Measurements from ENCODE around the gene SYNPR. TPM values are rescaled to one million over a fixed set of nuclear protein-coding genes. Genes with fewer than 3 reads are reported as not detected.

Gene SYNPR
- total RNA-seq, 4 donors from 2014 or later, result 0.17 to 0.58 TPM; not detected in 2

DNA sequence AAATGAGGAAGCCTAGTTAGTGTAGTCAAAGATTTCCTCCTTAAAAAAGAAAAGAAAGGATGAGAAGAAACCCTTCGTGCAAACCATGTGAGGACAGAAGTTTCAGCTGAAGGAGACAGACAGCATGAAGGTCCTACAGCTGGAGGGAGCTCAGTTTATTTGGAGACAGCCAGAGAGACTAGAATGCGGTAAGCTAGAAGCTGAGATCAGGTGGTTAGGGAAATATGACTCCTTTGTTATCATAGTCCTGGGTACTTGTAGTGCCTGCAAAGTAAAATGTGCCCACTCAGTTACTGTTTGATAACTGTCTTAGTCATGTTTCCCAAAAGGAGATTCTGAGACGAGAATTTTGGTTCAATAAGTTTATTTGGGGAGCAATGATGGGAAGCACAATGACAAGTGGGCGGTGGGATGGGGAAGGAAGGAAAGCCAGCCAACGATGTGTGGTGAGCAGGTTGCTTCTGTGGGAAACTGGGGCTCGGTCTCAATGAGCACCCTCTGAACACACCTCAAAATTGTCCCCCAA, 195.6 kb downstream of the SYNPR start:
- Histone ChIP-seq H3K4me1 (no peaks in the 10 kb centered on the region), H3K27me3 (peaks cover 0 to 5% (median 0%) of the 10 kb centered on the region in 4 donors), H3K27ac (replicated peaks in 1 of 4) (no peak overlapping the region), H3K4me3 (no peak overlapping the region), H3K9me3 (no peaks in the 10 kb centered on the region), H3K36me3 (no peaks in the 10 kb centered on the region)
- intact Hi-C loops (cut with DNase I), result no loop called here
- no peak for DNase-seq (ENCODE audit: extremely low spot score)
- 75% methylated on average over 6 of the region's 6 CpGs for whole genome bisulfite sequencing
- TF ChIP-seq POLR2AphosphoS5 (IDR thresholded peaks at IDR 0.05) (no peak), EP300 (IDR thresholded peaks at IDR 0.05) (no peak), POLR2A (IDR thresholded peaks at IDR 0.05; ENCODE audit: low read depth) (no peak), CTCF (IDR thresholded peaks at IDR 0.05) (no peak)

GRCh38 chr3:63474828-63475518, 196.9 kb downstream of the SYNPR start:
- 88% methylated on average over 3 of the region's 3 CpGs for WGBS
- intact Hi-C loops (cut with DNase I), result no loop called here
- Histone ChIP-seq H3K9me3 (no peaks in the 10 kb centered on the region), H3K4me1 (no peaks in the 10 kb centered on the region), H3K27me3 (peaks cover 0 to 5% (median 0%) of the 10 kb centered on the region in 4 donors), H3K4me3 (no peak overlapping the region), H3K27ac (replicated peaks in 1 of 4) (no peak overlapping the region), H3K36me3 (no peaks in the 10 kb centered on the region)
- DNase-seq (ENCODE audit: extremely low spot score), result no peak
- TF ChIP-seq POLR2AphosphoS5 (IDR thresholded peaks at IDR 0.05), result no peak
- TF ChIP-seq EP300 (IDR thresholded peaks at IDR 0.05), result no peak
- TF ChIP-seq POLR2A (IDR thresholded peaks at IDR 0.05; ENCODE audit: low read depth), result no peak

DNA sequence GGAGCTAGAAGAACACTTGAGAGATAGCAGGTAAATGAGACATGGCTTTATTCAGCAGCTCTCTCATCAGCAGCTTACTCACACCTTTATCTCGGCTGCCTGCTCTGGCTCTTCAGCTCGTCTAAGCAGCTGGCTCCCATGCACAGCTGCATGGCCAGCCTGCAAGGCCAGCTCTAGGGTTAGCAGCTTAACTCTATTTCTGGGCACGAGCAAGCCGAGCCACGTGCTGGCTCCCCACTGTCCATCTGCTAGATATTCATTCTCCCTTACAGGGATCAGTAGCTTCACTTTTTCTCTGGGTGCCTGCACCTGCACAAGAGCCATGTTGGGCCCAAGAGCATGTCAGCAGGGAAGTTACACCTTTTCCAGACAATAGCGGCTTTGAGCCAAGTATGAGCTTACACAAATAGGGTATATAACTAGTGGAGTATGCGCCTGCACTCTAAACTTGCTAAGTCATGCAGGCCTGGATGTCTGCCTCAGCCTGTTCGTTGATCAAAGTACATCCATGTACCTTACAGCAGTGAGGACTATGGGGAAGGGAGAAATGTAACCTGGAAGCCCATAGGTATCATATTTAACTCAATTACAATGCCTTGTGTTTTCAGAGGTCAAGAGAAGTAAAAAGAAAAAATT, 199.5 kb downstream of the SYNPR start:
- peaks cover 0 to 5% (median 0%) of the 10 kb centered on the region in 4 donors for H3K27me3 ChIP-seq
- no peaks in the 10 kb centered on the region for H3K4me1 ChIP-seq
- H3K27ac ChIP-seq (replicated peaks in 1 of 4), result no peak overlapping the region
- no peaks in the 10 kb centered on the region for H3K9me3 ChIP-seq
- no peak overlapping the region for H3K4me3 ChIP-seq
- no peaks in the 10 kb centered on the region for H3K36me3 ChIP-seq
- intact Hi-C loops (cut with DNase I), result no loop called here
- TF ChIP-seq CTCF (IDR thresholded peaks at IDR 0.05) (no peak), POLR2AphosphoS5 (IDR thresholded peaks at IDR 0.05) (no peak), POLR2A (IDR thresholded peaks at IDR 0.05; ENCODE audit: low read depth) (no peak), EP300 (IDR thresholded peaks at IDR 0.05) (no peak)
- WGBS, result 81% methylated on average over 8 of the region's 8 CpGs
- no peak for DNase-seq (ENCODE audit: extremely low spot score)

DNA sequence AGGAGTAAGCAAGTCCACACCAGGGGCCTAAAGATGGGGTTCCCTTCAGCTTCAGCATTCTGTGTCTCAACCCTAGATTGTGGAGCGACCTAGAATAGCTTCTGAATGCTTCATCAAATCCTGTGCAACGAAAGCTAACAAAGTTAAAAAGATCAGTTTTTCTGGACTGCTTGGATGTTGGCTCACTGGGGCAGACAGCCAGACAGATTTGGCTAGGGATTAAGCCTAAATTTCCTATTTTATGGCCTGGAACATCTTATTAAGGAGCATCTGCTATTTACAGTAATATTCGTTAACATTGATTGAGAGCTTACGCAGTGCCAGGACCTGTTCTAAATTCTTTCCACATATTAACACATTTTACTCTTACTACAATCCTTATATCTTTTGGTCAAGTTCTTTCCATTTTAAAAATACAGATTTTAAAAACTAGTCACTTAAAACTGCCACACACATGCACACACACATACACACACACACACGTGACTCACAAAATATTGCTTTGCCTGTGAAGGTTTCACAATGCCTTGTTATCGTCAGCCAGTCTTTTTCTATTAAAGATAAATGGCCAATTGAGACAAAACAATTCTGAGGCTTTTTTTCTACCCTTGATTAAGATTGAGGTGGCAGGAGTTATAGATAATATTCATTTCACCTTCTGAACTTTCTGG, 201.0 kb downstream of the SYNPR start:
- no peak for DNase-seq (ENCODE audit: extremely low spot score)
- intact Hi-C loops (cut with DNase I), result no loop called here
- TF ChIP-seq POLR2A (IDR thresholded peaks at IDR 0.05; ENCODE audit: low read depth) (no peak), CTCF (IDR thresholded peaks at IDR 0.05) (no peak), POLR2AphosphoS5 (IDR thresholded peaks at IDR 0.05) (no peak), EP300 (IDR thresholded peaks at IDR 0.05) (no peak)
- WGBS, result 69% methylated on average over 6 of the region's 6 CpGs
- H3K4me1 ChIP-seq, result no peaks in the 10 kb centered on the region
- H3K4me3 ChIP-seq, result no peak overlapping the region
- no peaks in the 10 kb centered on the region for H3K36me3 ChIP-seq
- no peak overlapping the region for H3K27ac ChIP-seq (replicated peaks in 1 of 4)
- H3K27me3 ChIP-seq, result no peaks in the 10 kb centered on the region
- H3K9me3 ChIP-seq, result no peaks in the 10 kb centered on the region

DNA sequence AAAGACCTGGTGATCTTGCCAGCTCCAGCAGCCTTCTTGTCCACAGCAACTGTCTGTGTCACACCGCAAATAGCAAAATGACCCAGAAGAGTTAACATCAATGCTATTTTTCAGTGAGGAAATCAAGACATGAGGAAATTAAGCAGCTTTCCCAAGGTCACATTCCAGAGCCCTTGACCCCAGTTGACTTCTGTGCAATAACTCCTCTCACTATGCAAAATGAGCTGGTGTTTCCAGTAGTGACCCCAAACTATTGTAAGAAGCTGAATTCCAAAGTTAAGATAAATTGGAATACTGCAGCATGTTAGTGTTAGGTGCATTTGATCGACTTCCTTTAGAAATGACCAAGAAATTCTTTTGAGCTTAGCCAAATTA, 201.5 kb downstream of the SYNPR start:
- H3K9me3 ChIP-seq, result no peaks in the 10 kb centered on the region
- no peaks in the 10 kb centered on the region for H3K27me3 ChIP-seq
- no peaks in the 10 kb centered on the region for H3K4me1 ChIP-seq
- H3K4me3 ChIP-seq, result no peak overlapping the region
- no peak for DNase-seq (ENCODE audit: extremely low spot score)
- intact Hi-C loops (cut with DNase I), result no loop called here
- H3K36me3 ChIP-seq, result no peaks in the 10 kb centered on the region
- no peak overlapping the region for H3K27ac ChIP-seq (replicated peaks in 1 of 4)
- 72% methylated on average over 2 of the region's 2 CpGs for WGBS
- TF ChIP-seq POLR2AphosphoS5 (IDR thresholded peaks at IDR 0.05), result no peak
- TF ChIP-seq EP300 (IDR thresholded peaks at IDR 0.05), result no peak
- TF ChIP-seq CTCF (IDR thresholded peaks at IDR 0.05), result no peak
- no peak for TF ChIP-seq POLR2A (IDR thresholded peaks at IDR 0.05; ENCODE audit: low read depth)
